Heart left ventricle (tissue), 13 donors: ENCODE results near the gene EVA1C.
"Not testable (repeated sequence)": the region's sequence is repeated elsewhere in the genome, so short reads cannot be mapped to it uniquely, and the experiment has no call there.

ENCODE experiments used
- CTCF ChIP-seq, 12 donors: fragments of 200-600 bp; sonication (generic) in 4 of 12; IDR thresholded peaks; one replicate each; pipeline versions ENCODE4 v1.5.0 to v1.8.0; 2018 to 2022; ENCODE audit warnings: antibody characterized with exemption in 12 of 12, mild to moderate bottlenecking in 5 of 12
- POLR2A ChIP-seq, 2 donors: fragments of 450-650 bp; IDR thresholded peaks; one replicate each; pipeline ENCODE4 v1.6.1; 2017; ENCODE audit warnings: antibody characterized with exemption in 2 of 2, mild to moderate bottlenecking in 2 of 2, moderate library complexity in 2 of 2
- donor health status: ischemic (EF 13 %, LVEDD 7.1; RV severe dilation, severe dysfunction).
- donor health status: DM: no; HTN: yes; CAD: no.
- donor health status: DM: no; HTN: no; CAD: no.
- donor health status: ischemic (EF 25% LVEDD 6.9; RV normal size, moderate dysfunction).
- donor health status: ischemic (EF 25% LVEDD 5.7; RV mildly dilated, moderate dysfunction).
- donor health status: ischemic (EF 35%, LVEDD 5.7; RV mildly dilated, moderate dysfunction).
- donor health status: nonischemic (EF 11% LVEDD 7.7; RV severe dilation, severe dysfunction).
- donor health status: DM: yes; HTN: yes; CAD: no.
- donor health status: PGD.
- donor health status: ischemic (EF 29% LVEDD 5.4; RV normal size, mild dysfunction).
- donor health status: nonischemic (EF 23%, LVEDD 6.1; RV moderate dilation, normal function).

GRCh38 chr21:32508036-32508435 lies 95.5 kb downstream of the EVA1C start:
- not testable (repeated sequence) for TF ChIP-seq CTCF, POLR2A (IDR thresholded peaks at IDR 0.05)
